GM18508 (cell line): ENCODE data around the gene C2orf81.
A peak's percentile ranks its signal among the peaks of the same experiment; 100 is the strongest.
"Not testable (repeated sequence)": the region's sequence is repeated elsewhere in the genome, so short reads cannot be mapped to it uniquely, and the experiment has no call there.

Source experiments
- ATAC-seq: cut with Tn5 transposase; IDR thresholded peaks from one replicate; pipeline ENCODE4 v1.9.1; 2021; ENCODE audit warnings: moderate number of reproducible peaks; ENCODE audit not compliant: insufficient read depth, unreplicated experiment

Gene C2orf81

DNA sequence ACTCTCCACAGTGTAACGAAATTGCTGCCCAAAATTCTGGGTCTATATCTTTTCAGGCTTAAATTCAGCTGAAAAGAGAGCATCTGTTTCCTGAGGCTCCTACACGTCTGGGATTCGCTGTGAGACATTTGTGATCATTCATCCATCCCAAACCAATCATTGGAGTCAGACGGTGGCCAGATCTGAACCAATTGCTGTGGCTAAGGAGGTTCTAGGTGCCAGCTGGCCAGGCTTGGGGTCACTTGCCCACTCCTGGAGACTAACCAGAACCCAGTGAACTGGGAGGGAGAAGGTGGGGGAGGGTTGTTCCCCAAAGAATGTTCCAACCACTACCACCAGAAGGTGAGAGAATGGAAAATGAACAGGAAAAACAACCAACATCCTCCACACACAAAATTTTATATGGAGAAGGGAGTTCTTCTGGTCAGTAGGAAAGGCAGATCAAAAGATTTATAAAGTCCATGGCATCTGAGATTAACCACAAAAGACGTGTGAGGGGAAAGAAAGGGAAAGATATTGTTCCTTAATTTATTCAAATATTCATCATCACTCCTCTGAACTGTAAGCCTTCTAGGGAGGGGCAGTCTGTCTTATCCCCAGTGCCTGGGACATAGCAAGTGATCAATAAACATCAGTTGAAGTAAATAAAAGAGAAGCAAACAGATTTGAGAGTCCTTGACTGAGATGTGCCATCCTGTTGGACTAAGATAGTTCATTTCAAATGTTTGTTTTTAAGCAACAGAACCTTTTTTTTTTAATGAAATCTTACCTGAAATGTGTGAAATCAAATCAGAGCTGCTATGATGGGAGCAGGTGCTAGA is 23.3 kb upstream of the C2orf81 start:
- ATAC-seq = no peak

DNA sequence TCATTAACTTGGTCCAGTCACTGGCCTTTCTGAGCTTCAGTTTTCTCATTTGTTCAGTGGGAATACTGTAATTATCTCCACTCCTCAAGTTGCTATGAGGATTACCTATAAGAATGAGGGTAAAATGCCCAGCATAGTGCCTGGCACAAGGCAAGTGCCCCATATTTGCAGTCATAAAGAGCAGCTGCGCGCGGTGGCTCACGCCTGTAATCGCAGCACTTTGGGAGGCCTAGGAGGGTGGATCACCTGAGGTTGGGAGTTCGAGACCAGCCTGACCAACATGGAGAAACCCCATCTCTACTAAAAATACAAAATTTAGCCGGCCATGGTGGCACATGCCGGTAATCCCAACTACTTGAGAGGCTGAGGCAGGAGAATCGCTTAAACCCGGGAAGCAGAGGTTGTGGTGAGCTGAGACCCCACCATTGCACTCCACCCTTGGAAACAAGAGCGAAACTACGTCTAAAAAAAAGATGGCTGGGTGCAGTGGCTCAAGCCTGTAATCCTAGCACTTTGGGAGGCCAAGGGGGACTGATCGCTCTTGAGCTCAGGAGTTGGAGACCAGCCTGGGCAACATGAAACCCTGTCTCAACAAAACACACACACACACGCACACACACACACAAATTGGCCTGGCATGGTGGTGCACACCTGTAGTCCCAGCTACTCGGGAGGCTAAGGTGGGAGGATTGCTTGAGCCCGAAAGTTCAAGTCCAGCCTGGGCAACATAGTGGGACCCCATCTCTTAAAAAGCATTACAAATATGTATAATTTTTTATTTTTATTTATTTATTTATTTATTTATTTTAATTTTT is 21.3 kb upstream of the C2orf81 start:
- not testable (repeated sequence) for ATAC-seq

DNA sequence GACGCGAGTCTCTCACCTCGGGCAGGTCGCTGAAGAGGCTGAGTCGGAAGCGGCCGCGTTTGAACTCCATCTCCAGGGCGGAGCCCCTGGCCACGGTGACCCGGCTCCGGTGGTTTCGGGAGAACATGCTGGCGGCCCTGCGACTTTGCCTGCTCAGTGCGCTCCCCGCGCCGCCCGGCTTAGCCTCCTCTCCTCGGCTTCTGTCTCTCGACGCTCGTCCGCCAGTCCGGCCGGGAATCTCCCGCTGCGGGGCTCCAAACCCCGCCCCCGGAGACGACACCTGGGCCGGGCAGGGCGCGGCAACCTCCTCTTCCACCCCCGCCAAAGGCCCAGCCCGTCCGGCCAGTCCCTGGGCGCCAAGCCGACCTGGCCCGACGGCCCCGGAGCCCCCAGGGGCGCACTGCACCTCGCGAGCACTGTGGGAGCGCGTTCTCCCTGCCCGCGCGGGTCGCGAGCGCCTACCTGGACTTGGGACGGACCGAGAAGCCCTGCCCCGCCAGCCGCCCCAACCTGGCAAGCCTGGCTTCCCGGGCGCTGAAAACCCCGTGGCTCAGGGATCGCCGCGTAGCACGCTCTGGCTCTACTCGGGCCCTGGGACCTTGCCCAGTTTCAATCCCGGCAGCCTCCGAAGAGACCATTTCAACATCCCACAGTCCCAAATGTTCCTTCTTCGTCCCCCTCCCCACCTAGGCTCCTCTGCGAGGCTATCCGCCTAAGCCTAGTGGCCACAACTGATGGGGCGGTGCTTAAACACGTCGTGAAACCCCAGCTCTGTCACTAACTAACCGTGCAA is 20.5 kb upstream of the C2orf81 start, which contains the start of gene RTKN:
Gene RTKN, minus strand, starts transcription at position 248 of the 793 bp plus-strand sequence. Its CDS starts 121 bp downstream, at position 127.
- peak; percentile 47 for ATAC-seq

DNA sequence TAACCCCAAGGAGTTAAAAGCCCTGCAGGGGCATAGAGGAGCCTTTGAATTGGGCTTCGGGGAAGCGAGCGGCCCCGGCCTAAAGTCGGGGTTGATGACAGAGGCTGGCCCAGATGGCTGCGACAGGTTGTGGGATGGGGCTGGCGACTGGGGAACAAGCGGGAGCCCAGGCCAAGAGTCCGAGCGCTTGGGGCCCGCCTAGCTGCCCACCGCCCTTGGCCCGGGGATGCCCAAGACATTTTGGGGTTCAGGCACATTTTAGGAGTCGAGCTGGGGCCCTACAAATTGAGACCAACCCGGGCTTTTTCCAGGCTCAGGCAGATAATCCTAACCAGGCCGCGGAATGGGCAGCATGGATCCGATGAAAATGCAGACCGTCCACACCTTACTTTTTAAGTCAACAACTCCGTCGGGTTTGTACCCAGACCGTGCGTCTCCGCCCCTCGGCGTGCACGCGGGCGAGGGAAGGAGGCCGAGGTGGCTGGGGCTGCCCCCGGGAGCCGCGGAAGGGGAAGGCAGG is 19.8 kb upstream of the C2orf81 start:
- ATAC-seq = no peak

DNA sequence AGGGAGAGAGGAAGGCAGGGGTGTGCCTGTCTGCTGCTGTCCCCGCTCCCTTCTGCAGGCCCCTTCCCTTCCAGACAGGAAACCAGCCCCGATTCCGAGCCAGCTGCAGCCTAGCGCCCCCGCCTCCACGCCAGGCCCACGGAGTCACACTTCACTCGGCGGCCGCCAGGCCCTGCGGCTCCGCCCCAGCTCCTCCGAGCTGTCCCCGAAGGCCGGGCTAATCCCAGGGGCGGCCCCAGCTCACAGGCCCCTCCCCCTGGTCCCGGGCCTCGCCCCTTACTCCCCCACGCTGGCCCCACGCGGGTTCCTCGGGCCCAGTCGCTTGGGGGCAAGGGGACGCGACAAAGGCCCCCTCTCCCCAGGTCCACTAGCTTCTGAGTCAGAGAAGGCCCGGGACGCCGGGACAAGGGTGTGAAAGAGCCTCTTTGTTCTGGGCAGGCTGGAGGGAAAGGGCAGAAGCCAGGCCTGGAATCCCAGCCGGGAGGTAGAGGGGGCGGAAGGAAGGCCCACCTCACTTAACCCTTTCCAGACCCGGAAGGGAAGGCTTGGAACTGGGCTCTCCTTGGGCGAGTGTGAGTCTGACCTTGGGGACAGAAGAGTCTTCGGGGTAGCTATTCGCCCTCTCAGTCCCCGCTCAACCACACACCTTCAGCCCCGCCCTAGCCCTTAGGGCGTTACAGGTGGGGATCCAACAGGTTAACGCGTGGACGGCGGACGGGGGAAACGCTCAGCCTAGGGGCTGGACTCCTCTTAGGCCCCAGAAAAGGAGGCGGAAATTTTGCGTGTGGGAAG is 19.2 kb upstream of the C2orf81 start:
- no peak for ATAC-seq

- no peak for ATAC-seq
Measured at GRCh38 chr2:74439803-74440377, 18.5 kb upstream of the C2orf81 start.

DNA sequence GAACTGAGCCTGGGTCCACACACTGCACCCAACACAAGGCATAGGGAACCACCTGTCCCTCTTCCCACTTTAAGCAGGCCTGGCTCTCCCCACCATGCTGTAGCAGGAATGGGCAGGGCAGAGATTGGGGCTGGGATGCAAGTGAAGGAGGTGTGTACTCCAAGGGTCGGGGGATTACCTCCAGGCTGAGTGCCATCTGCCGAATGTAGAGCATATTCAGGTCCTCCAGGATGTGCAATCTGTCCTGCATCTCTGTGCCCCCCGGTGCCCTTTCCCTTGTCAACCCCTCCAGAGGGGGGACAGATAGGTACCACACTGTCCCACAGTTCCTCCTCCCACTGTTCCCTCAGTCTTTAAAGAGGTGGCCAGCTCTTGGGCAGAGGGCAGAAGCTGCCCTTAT is 18.0 kb upstream of the C2orf81 start:
- no peak for ATAC-seq

- no peak for ATAC-seq
Measured at GRCh38 chr2:74438248-74438647, 16.8 kb upstream of the C2orf81 start.

- ATAC-seq = no peak
Measured at GRCh38 chr2:74436848-74437695, 15.7 kb upstream of the C2orf81 start.

DNA sequence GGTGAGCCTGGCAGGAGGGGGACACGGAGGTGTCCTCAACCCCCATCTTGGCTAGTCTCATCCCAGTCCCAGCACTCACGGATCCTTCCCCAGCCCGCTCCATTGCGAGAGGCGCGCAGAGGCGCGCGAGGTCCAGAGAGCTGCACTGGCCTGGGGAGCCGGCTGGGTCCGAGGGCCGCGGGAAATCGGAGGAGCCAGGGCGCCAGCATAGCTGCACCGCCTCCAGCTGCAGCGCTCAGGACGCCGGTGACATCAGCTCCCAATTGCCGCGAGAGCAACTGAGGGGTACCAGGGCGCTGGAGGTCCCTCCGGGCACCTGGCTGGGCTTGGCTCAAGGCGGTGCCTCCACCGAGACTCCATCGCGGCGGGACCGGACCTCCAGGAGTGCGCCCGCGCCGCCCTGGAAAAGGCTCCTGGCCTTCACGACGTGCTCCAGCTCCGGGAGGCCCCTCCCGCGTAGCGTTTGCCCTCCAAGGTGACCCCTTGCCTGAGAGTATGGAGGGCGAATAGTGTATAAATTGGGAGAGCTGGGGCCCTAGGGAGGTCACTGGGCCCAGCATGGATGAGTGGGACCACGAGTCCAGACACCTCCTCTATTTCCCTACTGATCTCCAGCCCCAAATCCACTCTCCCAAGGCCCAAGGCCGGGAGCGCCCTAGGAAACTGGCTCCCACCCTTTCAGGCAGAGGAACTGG is 14.8 kb upstream of the C2orf81 start:
- no peak for ATAC-seq

DNA sequence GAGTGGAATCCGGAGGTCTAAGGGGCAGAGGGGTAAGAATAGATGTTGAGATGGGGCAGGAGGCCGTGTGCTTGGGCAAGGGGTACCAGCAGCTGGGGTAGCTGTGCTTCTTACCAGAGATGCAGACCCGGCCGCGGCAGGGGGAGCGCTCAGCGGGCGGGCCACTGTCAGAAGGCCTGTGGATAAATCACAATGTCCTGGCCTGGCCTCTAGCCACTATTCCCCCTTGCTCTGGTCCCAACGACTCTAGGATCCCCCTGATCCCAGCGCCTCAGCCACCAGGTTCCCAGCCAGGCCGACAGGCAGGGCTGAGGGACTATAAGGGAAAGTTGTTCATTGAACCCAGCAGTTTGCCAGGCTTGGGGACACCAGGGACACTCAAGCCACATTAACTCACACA is 9.1 kb upstream of the C2orf81 start:
- no peak for ATAC-seq

GRCh38 chr2:74429487-74430451 is 8.3 kb upstream of the C2orf81 start:
- ATAC-seq = no peak

GRCh38 chr2:74428675-74429074 is 7.3 kb upstream of the C2orf81 start:
- no peak for ATAC-seq

DNA sequence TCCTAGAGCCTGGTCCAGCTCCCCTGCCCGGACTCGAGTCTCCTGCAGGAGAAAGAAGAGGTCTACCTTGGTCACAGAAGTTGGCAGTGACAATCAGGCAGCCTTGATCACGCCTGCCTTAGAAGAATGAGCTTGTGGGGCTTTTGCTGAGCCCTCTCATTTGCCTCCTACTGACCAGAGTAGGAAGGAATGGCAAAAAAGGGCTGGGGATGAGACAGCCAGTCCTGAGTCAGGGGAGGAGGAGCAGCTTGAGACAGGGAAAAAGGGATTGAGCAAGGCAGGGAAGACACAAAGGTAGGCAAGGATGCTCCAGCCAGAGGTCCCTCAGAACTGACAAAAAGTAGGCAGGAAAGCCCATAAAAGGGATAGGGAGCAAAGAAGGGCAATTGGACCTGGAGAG is 6.1 kb upstream of the C2orf81 start:
- ATAC-seq = no peak

- no peak for ATAC-seq
Measured at GRCh38 chr2:74426181-74426758, 4.9 kb upstream of the C2orf81 start.

- no peak for ATAC-seq
Measured at GRCh38 chr2:74425523-74425922, 4.1 kb upstream of the C2orf81 start.
